HepG2 (cell line): ENCODE results near the gene SYNGAP1. TPM values are rescaled to one million over a fixed set of nuclear protein-coding genes. Genes with fewer than 3 reads are reported as not detected.

Experiments
- EHMT2 ChIP-seq: fragments of 200-600 bp; sonication (generic); IDR thresholded peaks from 2 replicates; pipeline ENCODE4 v1.7.0; 2017; ENCODE audit warnings: antibody characterized with exemption, low read depth, low read length, borderline replicate concordance
- FOSL2 ChIP-seq: sonication (generic); formaldehyde crosslinking; IDR thresholded peaks from 2 replicates; pipeline ENCODE4 v1.4.0; 2020; ENCODE audit warnings: missing genetic modification reagents
- GATAD2A ChIP-seq: IDR thresholded peaks from 2 replicates; pipeline ENCODE4 v1.6.1; 2016
- ISL2 ChIP-seq: sonication (generic); formaldehyde crosslinking; IDR thresholded peaks from 2 replicates; pipeline ENCODE4 v1.5.0; 2020; ENCODE audit warnings: missing genetic modification reagents
- KLF6 ChIP-seq: IDR thresholded peaks from 2 replicates; pipeline ENCODE4 v1.8.0; 2016; ENCODE audit warnings: missing biosample characterization, missing genetic modification reagents
- MAFG ChIP-seq: sonication (generic); formaldehyde crosslinking; IDR thresholded peaks from 2 replicates; pipeline ENCODE4 v1.5.1; 2020; ENCODE audit warnings: mild to moderate bottlenecking, missing genetic modification reagents
- MEIS2 ChIP-seq: sonication (generic); formaldehyde crosslinking; IDR thresholded peaks from 2 replicates; pipeline ENCODE4 v1.9.0; 2021; ENCODE audit warnings: mild to moderate bottlenecking, missing genetic modification reagents
- MTF2 ChIP-seq: sonication (generic); formaldehyde crosslinking; IDR thresholded peaks from 2 replicates; pipeline ENCODE4 v1.5.0; 2020; ENCODE audit warnings: missing genetic modification reagents, borderline replicate concordance
- NBN ChIP-seq: fragments of 450-650 bp; conservative IDR thresholded peaks from 2 replicates; pipeline ENCODE4 v1.6.1; 2017
- NKX3-1 ChIP-seq: sonication (generic); formaldehyde crosslinking; IDR thresholded peaks from 2 replicates; pipeline ENCODE4 v1.5.0; 2020; ENCODE audit warnings: missing genetic modification reagents
- PRPF4 ChIP-seq: fragments of 200-400 bp; formaldehyde crosslinking; IDR thresholded peaks from 2 replicates; pipeline ENCODE4 v1.6.1; 2016; ENCODE audit warnings: low read length, low read depth; ENCODE audit not compliant: poor library complexity, severe bottlenecking
- SRSF9 ChIP-seq: fragments of 200-400 bp; formaldehyde crosslinking; IDR thresholded peaks from 2 replicates; pipeline ENCODE4 v1.6.1; 2018; ENCODE audit warnings: borderline replicate concordance, mild to moderate bottlenecking, low read depth, low read length; ENCODE audit not compliant: insufficient read depth, poor library complexity, severe bottlenecking
- ZFX ChIP-seq: sonication (generic); formaldehyde crosslinking; IDR thresholded peaks from 2 replicates; pipeline ENCODE4 v1.4.0; 2020; ENCODE audit warnings: mild to moderate bottlenecking, low read depth, missing genetic modification reagents, moderate library complexity
- ZNF101 ChIP-seq: sonication (generic); formaldehyde crosslinking; IDR thresholded peaks from 2 replicates; pipeline ENCODE4 v1.4.0; 2020; ENCODE audit warnings: mild to moderate bottlenecking, low read depth, missing genetic modification reagents, borderline replicate concordance
- ZNF264 ChIP-seq: sonication (generic); formaldehyde crosslinking; IDR thresholded peaks from 2 replicates; pipeline ENCODE4 v1.4.0; 2020; ENCODE audit warnings: missing genetic modification reagents
- polyA plus RNA-seq, 8 experiments: library from polyadenylated mRNA; depleted of rRNA in 3 of 8; stranded (reverse) in 7 of 8; unstranded in 1 of 8; fragments of >200 nt; fragmentation: Illumina TruSeq in 4 of 8; extraction: Trizol in 4 of 8; gene quantifications; 2 replicates each; pipeline versions ENCODE4 v1.2.1 to v1.2.3, GENCODE V29; 2011 to 2016; ENCODE audit warnings: low read depth in 4 of 8, missing spikeins in 1 of 8, mixed read lengths in 1 of 8; ENCODE audit not compliant: insufficient read depth in 1 of 8
- total RNA-seq, 5 experiments: library from RNA; depleted of rRNA; stranded (reverse); fragments of >200 nt; fragmentation: Illumina TruSeq; extraction: Trizol; gene quantifications; 2 replicates each; pipeline ENCODE4 v1.2.3, GENCODE V29; 2016; ENCODE audit warnings: low read depth in 1 of 5
- TF ChIP-seq, protein P1 (sequence below), 2 experiments: sonication (generic) in 1 of 2; formaldehyde crosslinking in 1 of 2; IDR thresholded peaks; 2 replicates each; pipeline versions ENCODE4 v1.6.1 to v1.9.0; 2014 to 2022; ENCODE audit warnings: antibody characterized with exemption in 1 of 2, borderline replicate concordance in 1 of 2, inconsistent platforms in 1 of 2, low read depth in 1 of 2, missing genetic modification reagents in 1 of 2
- TF ChIP-seq, protein P2 (sequence below): sonication (generic); formaldehyde crosslinking; IDR thresholded peaks from 2 replicates; pipeline ENCODE4 v1.5.0; 2020; ENCODE audit warnings: missing genetic modification reagents
- TF ChIP-seq, protein P3 (sequence below): sonication (generic); formaldehyde crosslinking; IDR thresholded peaks from 2 replicates; pipeline ENCODE4 v1.4.0; 2020; ENCODE audit warnings: missing genetic modification reagents, borderline replicate concordance
- TF ChIP-seq, protein P4 (sequence below): sonication (generic); formaldehyde crosslinking; IDR thresholded peaks from 2 replicates; pipeline ENCODE4 v1.8.1; 2023; ENCODE audit warnings: mild to moderate bottlenecking, missing genetic modification reagents

The SYNGAP1 gene
- total and polyA plus RNA-seq, 2 of the 13 experiments (the other 11 are each of a cell fraction or from before 2014, with no cell fraction given) = 0.75 to 1.1 TPM

DNA sequence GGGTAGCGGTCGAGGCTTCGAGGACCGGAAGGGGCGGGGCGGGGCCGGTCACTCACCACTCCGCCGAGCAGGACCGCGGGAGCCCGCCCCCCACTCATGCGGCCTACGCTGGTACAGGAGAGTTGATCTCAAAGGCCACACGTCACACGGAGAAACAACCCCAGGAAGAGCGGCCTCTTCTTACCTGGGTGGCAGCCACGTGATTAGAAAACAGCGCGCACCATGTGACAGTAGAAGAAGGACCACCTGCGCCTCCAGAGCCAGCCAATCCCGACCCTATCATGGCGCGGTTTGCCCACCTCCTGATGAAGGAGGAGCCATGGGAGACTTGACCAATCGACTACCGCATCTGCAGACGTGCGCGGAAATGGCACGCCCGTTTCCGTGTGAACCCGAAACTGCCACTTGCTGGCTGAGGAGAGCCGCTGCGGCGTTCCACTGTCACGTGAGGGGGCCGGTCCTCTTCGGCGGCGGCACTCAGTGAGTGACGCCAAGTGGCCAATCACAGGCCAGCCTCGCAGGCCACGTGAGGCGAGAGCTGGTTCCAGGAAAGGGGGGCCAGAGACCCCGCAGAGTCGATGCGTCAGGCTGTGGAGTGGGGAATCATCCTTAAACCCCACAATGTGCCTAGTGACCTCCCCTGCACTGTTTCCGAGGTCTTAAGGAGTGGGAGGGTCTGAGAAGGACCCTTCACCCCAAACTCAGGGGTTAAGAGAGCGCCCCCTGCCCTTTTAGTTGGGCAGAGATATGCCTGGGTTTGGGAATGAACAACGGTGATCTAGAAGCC, 1.8 kb upstream of the SYNGAP1 start, which contains the start of gene CUTA (continued):
- peak; percentile 87; the same call in 1 of the 2 replicates for TF ChIP-seq NKX3-1 (CRISPR knock-in tag)
- no peak for TF ChIP-seq NBN
- TF ChIP-seq GATAD2A = peak; percentile 65
- peak; percentile 91 for TF ChIP-seq KLF6 (CRISPR knock-in tag)
- TF ChIP-seq, protein P1, sequence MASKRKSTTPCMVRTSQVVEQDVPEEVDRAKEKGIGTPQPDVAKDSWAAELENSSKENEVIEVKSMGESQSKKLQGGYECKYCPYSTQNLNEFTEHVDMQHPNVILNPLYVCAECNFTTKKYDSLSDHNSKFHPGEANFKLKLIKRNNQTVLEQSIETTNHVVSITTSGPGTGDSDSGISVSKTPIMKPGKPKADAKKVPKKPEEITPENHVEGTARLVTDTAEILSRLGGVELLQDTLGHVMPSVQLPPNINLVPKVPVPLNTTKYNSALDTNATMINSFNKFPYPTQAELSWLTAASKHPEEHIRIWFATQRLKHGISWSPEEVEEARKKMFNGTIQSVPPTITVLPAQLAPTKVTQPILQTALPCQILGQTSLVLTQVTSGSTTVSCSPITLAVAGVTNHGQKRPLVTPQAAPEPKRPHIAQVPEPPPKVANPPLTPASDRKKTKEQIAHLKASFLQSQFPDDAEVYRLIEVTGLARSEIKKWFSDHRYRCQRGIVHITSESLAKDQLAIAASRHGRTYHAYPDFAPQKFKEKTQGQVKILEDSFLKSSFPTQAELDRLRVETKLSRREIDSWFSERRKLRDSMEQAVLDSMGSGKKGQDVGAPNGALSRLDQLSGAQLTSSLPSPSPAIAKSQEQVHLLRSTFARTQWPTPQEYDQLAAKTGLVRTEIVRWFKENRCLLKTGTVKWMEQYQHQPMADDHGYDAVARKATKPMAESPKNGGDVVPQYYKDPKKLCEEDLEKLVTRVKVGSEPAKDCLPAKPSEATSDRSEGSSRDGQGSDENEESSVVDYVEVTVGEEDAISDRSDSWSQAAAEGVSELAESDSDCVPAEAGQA (IDR thresholded peaks at IDR 0.05; ENCODE audit: low read depth) = peak; percentile 34
- TF ChIP-seq, protein P1 (CRISPR knock-in tag; IDR thresholded peaks at IDR 0.05; ENCODE audit: borderline replicate concordance) = 0 out of 2 replicates have a peak, but pooled peaks have one; percentile 34
- TF ChIP-seq PRPF4 = no peak
- peak; percentile 68; the same call in 1 of the 2 replicates for TF ChIP-seq ZNF101 (CRISPR knock-in tag)
- TF ChIP-seq MTF2 (CRISPR knock-in tag) = no peak
- TF ChIP-seq, protein P2, sequence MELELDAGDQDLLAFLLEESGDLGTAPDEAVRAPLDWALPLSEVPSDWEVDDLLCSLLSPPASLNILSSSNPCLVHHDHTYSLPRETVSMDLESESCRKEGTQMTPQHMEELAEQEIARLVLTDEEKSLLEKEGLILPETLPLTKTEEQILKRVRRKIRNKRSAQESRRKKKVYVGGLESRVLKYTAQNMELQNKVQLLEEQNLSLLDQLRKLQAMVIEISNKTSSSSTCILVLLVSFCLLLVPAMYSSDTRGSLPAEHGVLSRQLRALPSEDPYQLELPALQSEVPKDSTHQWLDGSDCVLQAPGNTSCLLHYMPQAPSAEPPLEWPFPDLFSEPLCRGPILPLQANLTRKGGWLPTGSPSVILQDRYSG (CRISPR knock-in tag) = peak; percentile 95
- TF ChIP-seq FOSL2 (CRISPR knock-in tag) = peak; percentile 69
- no peak for TF ChIP-seq SRSF9
- peak; percentile 84 for TF ChIP-seq ZFX
- TF ChIP-seq, protein P3, sequence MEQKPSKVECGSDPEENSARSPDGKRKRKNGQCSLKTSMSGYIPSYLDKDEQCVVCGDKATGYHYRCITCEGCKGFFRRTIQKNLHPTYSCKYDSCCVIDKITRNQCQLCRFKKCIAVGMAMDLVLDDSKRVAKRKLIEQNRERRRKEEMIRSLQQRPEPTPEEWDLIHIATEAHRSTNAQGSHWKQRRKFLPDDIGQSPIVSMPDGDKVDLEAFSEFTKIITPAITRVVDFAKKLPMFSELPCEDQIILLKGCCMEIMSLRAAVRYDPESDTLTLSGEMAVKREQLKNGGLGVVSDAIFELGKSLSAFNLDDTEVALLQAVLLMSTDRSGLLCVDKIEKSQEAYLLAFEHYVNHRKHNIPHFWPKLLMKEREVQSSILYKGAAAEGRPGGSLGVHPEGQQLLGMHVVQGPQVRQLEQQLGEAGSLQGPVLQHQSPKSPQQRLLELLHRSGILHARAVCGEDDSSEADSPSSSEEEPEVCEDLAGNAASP = peak; percentile 36; the same call in 1 of the 2 replicates
- peak; percentile 71; the same call in 1 of the 2 replicates for TF ChIP-seq ISL2
- TF ChIP-seq EHMT2 = peak; percentile 13; the same call in 1 of the 2 replicates
- peak; percentile 23 for TF ChIP-seq MEIS2 (CRISPR knock-in tag)
- TF ChIP-seq MAFG (CRISPR knock-in tag) = no peak
- TF ChIP-seq ZNF264 (CRISPR knock-in tag) = peak; percentile 78
- TF ChIP-seq, protein P4, sequence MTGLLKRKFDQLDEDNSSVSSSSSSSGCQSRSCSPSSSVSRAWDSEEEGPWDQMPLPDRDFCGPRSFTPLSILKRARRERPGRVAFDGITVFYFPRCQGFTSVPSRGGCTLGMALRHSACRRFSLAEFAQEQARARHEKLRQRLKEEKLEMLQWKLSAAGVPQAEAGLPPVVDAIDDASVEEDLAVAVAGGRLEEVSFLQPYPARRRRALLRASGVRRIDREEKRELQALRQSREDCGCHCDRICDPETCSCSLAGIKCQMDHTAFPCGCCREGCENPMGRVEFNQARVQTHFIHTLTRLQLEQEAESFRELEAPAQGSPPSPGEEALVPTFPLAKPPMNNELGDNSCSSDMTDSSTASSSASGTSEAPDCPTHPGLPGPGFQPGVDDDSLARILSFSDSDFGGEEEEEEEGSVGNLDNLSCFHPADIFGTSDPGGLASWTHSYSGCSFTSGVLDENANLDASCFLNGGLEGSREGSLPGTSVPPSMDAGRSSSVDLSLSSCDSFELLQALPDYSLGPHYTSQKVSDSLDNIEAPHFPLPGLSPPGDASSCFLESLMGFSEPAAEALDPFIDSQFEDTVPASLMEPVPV = peak; percentile 73; the same call in 1 of the 2 replicates
